NCI-H1048 (cell line): ENCODE results near the gene GBP4.

Experiments
- DNase-seq: peaks from one replicate; lab custom pipeline; 2025; lab: John Stamatoyannopoulos, UW

The GBP4 gene

GRCh38 chr1:89170170-89171066 is 28.3 kb downstream of the GBP4 start:
- no peak for DNase-seq

DNA sequence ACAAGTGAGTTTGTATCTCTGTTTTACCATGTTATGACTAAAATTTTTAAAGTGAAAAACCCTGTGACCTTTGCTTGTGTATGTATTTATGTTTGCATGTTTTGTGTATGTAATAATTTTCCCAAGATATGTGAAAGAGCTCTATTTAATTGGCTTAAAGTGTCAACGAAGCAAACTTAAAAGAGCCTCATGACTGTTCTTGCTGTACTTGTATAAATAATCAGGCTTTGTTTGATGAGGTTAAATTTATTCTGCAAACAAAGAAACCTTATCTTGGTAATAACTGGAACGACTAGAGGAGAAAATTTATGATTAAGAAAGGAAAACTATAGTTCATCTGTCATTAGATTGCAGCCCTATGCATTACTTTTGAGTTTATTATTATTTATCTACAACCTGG is 29.6 kb downstream of the GBP4 start:
- DNase-seq: no peak

DNA sequence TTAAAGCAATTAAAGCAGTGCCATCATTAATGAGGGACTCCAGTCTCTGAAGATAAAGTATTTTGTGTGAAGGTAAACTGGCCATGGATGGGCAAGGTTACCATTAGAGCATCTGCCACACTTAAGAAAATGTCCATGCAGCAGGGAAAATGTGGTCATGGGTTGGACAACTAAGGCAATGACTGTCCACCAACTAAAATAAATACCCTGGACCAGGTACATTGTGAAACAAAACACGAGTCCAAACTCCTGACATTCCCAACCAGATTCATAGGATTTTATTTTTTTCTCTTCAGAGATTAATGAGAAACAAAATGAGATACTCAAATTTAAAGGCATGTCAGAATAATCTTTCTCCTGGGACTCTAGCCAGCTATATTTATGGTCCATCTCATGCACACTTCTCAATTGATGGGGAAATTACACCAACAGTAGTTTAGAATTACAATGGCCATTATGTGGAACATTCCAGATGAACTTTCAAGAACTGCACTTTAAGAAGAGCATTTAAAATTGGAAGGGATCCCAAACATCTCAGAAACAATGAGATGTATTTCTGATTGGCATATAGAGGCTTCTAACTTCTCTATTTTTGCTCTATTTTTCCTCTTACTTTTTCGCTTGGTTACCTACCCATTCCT is 31.0 kb downstream of the GBP4 start:
- no peak for DNase-seq

DNA sequence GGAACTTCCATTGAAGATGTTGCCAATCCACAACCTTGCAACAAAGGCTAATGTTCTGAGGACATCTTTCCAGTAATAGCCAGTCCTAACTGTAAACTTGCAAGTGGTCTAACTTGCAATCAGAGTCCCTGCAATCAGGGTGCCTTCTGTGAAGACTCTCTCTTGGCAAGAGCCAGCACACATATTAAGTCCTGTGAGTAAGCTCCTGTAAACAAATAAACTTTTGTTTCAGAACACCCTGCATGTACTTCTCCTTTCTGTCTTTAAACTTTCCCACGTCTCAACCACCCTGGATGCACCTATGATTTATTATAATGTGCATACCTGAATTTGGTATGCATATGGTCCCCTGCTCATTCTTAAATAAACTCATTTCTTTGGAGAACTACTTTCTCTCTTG is 32.0 kb downstream of the GBP4 start:
- no peak for DNase-seq

DNA sequence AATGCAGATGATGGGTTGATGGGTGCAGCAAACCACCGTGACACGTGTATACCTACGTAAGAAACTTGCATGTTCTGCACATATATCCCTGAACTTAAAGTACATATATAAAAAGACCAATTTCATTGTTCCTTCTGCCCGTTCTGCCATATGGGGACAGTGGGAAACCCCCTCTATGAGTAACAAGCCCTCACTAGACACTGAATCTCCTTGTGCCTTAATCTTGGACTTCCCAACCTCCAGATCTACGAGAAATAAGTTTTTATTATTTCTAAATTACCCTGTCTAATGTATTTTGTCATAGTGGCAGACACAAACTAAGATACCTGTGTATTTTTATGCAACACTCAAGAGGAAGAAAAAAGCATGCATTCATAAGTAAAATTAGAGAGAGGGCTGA is 32.9 kb downstream of the GBP4 start:
- DNase-seq: no peak

DNA sequence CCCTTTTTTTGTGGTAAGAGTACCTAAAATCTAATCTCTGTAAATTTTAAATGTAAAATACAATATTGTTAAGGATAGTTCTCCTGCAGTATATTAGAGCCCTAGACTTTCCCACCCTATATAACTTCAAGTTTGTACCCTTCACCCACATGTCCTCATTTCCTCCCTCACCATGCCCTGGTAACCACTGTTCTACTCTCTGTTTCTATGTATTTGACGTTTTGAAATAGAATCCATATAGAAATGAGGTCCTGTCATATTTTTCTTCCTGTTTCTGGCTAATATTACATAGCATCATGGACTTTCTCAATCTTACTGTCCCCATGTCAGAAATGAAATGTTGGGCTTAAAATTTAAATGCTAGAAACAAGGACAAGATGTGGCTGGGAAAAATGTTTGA is 47.7 kb downstream of the GBP4 start:
- no peak for DNase-seq

GRCh38 chr1:89149976-89150375 is 48.8 kb downstream of the GBP4 start:
- DNase-seq: no peak

- DNase-seq: no peak
Observed at GRCh38 chr1:89149229-89149628, 49.5 kb downstream of the GBP4 start.

- DNase-seq: no peak
Observed at GRCh38 chr1:89147678-89148658, 50.8 kb downstream of the GBP4 start.

- no peak for DNase-seq
Observed at GRCh38 chr1:89146721-89147120, 52.0 kb downstream of the GBP4 start.

DNA sequence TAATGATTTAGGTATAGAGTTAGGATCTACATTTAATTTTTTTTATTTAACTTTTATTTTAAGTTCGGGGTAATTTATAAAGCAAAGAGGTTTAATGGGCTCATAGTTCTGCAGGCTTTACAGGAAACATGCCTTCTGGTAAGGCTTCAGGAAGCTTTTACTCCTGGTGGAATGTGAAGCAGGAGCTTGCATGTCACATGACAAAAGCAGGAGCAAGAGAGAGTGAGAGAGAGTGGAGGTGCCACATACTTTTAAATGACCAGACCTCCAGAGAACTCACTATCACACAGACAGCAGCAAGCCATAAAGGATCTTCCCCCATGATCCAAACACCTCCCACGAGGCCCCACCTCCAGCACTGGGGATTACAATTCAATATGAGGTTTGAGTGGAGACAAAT is 55.3 kb downstream of the GBP4 start:
- DNase-seq: no peak

GRCh38 chr1:89142160-89142559 is 56.6 kb downstream of the GBP4 start:
- DNase-seq: no peak

- DNase-seq: no peak
Observed at GRCh38 chr1:89133747-89134146, 65.0 kb downstream of the GBP4 start.
